Right lobe of liver (tissue), 6 donors: ENCODE data around the gene SDR42E2. TPM values are rescaled to one million over a fixed set of nuclear protein-coding genes. Genes with fewer than 3 reads are reported as not detected.

ENCODE experiments used
- ATAC-seq, 4 donors: fragments of 200-7000 bp; cut with Tn5 transposase; one replicate each; pipeline ENCODE4 v1.9.1; 2020; ENCODE audit warnings: mild to moderate bottlenecking in 4 of 4, moderate library complexity in 4 of 4
- DNase-seq, 3 donors: peaks; one replicate each; pipeline ENCODE4 v3.0.0-alpha.2; 2020
- H3K27ac ChIP-seq, 3 donors: fragments of 200-600 bp; one replicate each; pipeline ENCODE4 v1.8.0; 2022
- H3K27me3 ChIP-seq, 2 donors: fragments of 200-600 bp; one replicate each; pipeline ENCODE4 v1.8.0; 2022
- H3K36me3 ChIP-seq, 4 donors: fragments of 200-600 bp; sonication (generic) in 1 of 4; one replicate each; pipeline versions ENCODE4 v1.5.1 to v1.8.0; 2017 to 2022; ENCODE audit warnings: control low read depth in 1 of 4
- H3K4me1 ChIP-seq, 4 donors: fragments of 200-600 bp; sonication (generic) in 1 of 4; one replicate each; pipeline versions ENCODE4 v1.5.1 to v1.8.0; 2017 to 2022; ENCODE audit warnings: control low read depth in 1 of 4
- H3K4me3 ChIP-seq, 3 donors: fragments of 200-600 bp; one replicate each; pipeline ENCODE4 v1.8.0; 2022
- H3K9me3 ChIP-seq, 4 donors: fragments of 200-600 bp; sonication (generic) in 1 of 4; one replicate each; pipeline versions ENCODE4 v1.5.1 to v1.8.0; 2017 to 2022; ENCODE audit warnings: control low read depth in 1 of 4
- POLR2A ChIP-seq: fragments of 450-650 bp; IDR thresholded peaks from one replicate; pipeline ENCODE4 v1.6.1; 2017; ENCODE audit warnings: antibody characterized with exemption, mild to moderate bottlenecking
- WGBS: methylation state at CpG from one replicate; pipeline ENCODE4 v1.1.6; 2018; ENCODE audit warnings: low coverage, low lambda C conversion rate; ENCODE audit not compliant: insufficient coverage; ENCODE audit errors: missing lambda C conversion rate; 5-methylcytosine and 5-hydroxymethylcytosine counted together
- intact Hi-C, 2 donors: fragments of 100-400 bp; cut with DNase I; formaldehyde crosslinking; loops; one replicate each; pipeline versions ENCODE4 v1.11.2 to v1.14.1; 2022
- total RNA-seq, 6 experiments: library from RNA; depleted of rRNA in 2 of 6; stranded (reverse); fragments of >200 nt in 2 of 6; fragmentation: NEBNext Ultra II Directional in 3 of 6; extraction: Animal tissue kit (Norgen Biotek cat#: 25700) in 3 of 6; gene quantifications; one replicate each; pipeline versions ENCODE4 v1.1.0 to v1.2.4, GENCODE V29; 2016 to 2023
- TF ChIP-seq, protein P1 (sequence below), 4 donors: fragments of 200-600 bp in 3 of 4; fragments of 450-650 bp in 1 of 4; IDR thresholded peaks; one replicate each; pipeline versions ENCODE4 v1.5.1 to v1.8.0; 2016 to 2022; ENCODE audit warnings: antibody characterized with exemption in 4 of 4, mild to moderate bottlenecking in 2 of 4
- donor health status: DM: no; HTN: yes; CAD: no.
- donor health status: DM: no; HTN: no; CAD: no.
- donor health status: DM: no; HTN: no; CAD: no.
- donor health status: DM: no; HTN: yes; CAD: no.
- donor health status: DM: no; HTN: yes; CAD: no.

Gene SDR42E2
- total RNA-seq, 6 experiments from 2014 or later: not detected

DNA sequence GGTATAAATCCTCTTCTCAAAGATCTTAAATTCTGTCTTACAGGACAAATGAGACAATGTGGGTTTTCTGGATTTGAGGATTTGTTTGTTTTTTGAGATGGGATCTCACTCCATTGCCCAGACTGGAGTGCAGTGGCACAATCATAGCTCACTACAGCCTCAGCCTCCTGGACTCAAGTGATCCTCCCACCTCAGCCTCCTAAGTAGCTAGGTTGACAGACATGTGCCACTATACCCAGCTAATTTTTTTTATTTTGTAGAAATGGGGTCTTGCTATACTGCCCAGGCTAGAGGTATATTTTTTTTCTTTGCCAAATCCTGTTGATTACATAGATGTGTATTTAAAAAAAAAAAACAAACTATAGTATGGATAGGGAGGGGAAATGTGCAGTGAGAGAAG lies 31.8 kb upstream of the SDR42E2 start:
- no peak for ATAC-seq
- DNase-seq: no peak
- Histone ChIP-seq H3K36me3 (no peaks in the 10 kb centered on the region), H3K4me1 (no peaks in the 10 kb centered on the region), H3K27ac (no peak overlapping the region), H3K9me3 (no peaks in the 10 kb centered on the region), H3K27me3 (no peaks in the 10 kb centered on the region), H3K4me3 (no peak overlapping the region)
- intact Hi-C loops: no loop called here
- TF ChIP-seq, protein P1, sequence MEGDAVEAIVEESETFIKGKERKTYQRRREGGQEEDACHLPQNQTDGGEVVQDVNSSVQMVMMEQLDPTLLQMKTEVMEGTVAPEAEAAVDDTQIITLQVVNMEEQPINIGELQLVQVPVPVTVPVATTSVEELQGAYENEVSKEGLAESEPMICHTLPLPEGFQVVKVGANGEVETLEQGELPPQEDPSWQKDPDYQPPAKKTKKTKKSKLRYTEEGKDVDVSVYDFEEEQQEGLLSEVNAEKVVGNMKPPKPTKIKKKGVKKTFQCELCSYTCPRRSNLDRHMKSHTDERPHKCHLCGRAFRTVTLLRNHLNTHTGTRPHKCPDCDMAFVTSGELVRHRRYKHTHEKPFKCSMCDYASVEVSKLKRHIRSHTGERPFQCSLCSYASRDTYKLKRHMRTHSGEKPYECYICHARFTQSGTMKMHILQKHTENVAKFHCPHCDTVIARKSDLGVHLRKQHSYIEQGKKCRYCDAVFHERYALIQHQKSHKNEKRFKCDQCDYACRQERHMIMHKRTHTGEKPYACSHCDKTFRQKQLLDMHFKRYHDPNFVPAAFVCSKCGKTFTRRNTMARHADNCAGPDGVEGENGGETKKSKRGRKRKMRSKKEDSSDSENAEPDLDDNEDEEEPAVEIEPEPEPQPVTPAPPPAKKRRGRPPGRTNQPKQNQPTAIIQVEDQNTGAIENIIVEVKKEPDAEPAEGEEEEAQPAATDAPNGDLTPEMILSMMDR (IDR thresholded peaks at IDR 0.05): no peak
- no peak for TF ChIP-seq POLR2A

DNA sequence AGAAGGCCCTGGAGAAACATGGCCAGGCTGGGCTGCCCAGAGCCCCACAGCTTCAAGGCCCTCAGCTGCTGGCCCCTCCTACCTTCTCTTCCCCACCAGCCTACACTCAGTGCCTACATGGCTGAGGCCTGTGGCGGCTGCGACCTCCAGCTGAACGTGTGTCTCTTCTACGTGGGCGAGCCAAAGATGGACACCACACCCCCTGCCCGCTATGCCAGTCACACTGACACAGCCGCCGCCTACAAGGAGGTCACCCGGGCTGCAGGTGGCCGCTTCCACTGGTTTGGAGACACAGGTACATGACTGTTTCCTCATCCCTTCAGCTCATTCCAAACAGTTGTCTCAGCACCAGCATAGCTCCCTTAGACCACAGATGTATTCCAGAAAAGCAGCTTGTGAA lies 29.5 kb upstream of the SDR42E2 start:
- Histone ChIP-seq H3K9me3 (no peaks in the 10 kb centered on the region), H3K27ac (no peak overlapping the region), H3K36me3 (no peaks in the 10 kb centered on the region), H3K4me3 (no peak overlapping the region), H3K4me1 (no peaks in the 10 kb centered on the region), H3K27me3 (no peaks in the 10 kb centered on the region)
- 100% methylated on average over 1 of the region's 10 CpGs for WGBS
- TF ChIP-seq POLR2A: no peak
- TF ChIP-seq, protein P1 (IDR thresholded peaks at IDR 0.05): no peak
- intact Hi-C loops: no loop called here
- ATAC-seq: no peak
- DNase-seq: no peak

GRCh38 chr16:22138482-22138881 lies 23.8 kb upstream of the SDR42E2 start:
- no peak for ATAC-seq
- intact Hi-C loops: no loop called here

GRCh38 chr16:22139008-22139407 lies 23.3 kb upstream of the SDR42E2 start:
- TF ChIP-seq, protein P1 (IDR thresholded peaks at IDR 0.05): no peak
- no peak for TF ChIP-seq POLR2A
- ATAC-seq (no peak), DNase-seq (no peak)
- H3K27me3 ChIP-seq: no peaks in the 10 kb centered on the region
- H3K9me3 ChIP-seq: no peaks in the 10 kb centered on the region
- H3K4me1 ChIP-seq: no peaks in the 10 kb centered on the region
- no peak overlapping the region for H3K27ac ChIP-seq
- H3K4me3 ChIP-seq: no peak overlapping the region
- intact Hi-C loops: no loop called here
- no peaks in the 10 kb centered on the region for H3K36me3 ChIP-seq
- 83% methylated on average over 3 of the region's 7 CpGs for WGBS

More at GRCh38 chr16:22138482-22138881, 23.8 kb upstream of the SDR42E2 start:
- H3K4me1 ChIP-seq: no peaks in the 10 kb centered on the region
- H3K9me3 ChIP-seq: no peaks in the 10 kb centered on the region
- DNase-seq: no peak
- no peaks in the 10 kb centered on the region for H3K36me3 ChIP-seq
- TF ChIP-seq, protein P1 (IDR thresholded peaks at IDR 0.05): no peak
- TF ChIP-seq POLR2A: no peak
- H3K4me3 ChIP-seq: no peak overlapping the region
- no peaks in the 10 kb centered on the region for H3K27me3 ChIP-seq
- 33% methylated on average over 8 of the region's 8 CpGs for WGBS
- no peak overlapping the region for H3K27ac ChIP-seq

- H3K27me3 ChIP-seq: no peaks in the 10 kb centered on the region
- ATAC-seq (no peak), DNase-seq (no peak)
- 56% methylated on average over 1 of the region's 1 CpG for WGBS
- intact Hi-C loops: no loop called here
- no peaks in the 10 kb centered on the region for H3K4me1 ChIP-seq
- no peak overlapping the region for H3K27ac ChIP-seq
- H3K36me3 ChIP-seq: no peaks in the 10 kb centered on the region
- TF ChIP-seq POLR2A: no peak
- TF ChIP-seq, protein P1 (IDR thresholded peaks at IDR 0.05): no peak
- H3K9me3 ChIP-seq: no peaks in the 10 kb centered on the region
- H3K4me3 ChIP-seq: no peak overlapping the region
These were observed 22.6 kb upstream of the SDR42E2 start for GRCh38 chr16:22139732-22140131.
